Stomach smooth muscle (tissue), 2 donors: Measurements from ENCODE around the gene PREX1.

Experiments
- H3K27ac ChIP-seq: one replicate; pipeline ENCODE4 v1.7.0; 2013; ENCODE audit warnings: mild to moderate bottlenecking, low read length, inconsistent platforms
- H3K27me3 ChIP-seq, 2 donors: one replicate each; pipeline ENCODE4 v1.7.0; 2013; ENCODE audit warnings: low read length in 2 of 2; ENCODE audit not compliant: insufficient read depth in 2 of 2, control insufficient read depth in 1 of 2
- H3K36me3 ChIP-seq, 2 donors: one replicate each; pipeline ENCODE4 v1.7.0; 2013; ENCODE audit warnings: low read length in 2 of 2; ENCODE audit not compliant: control insufficient read depth in 2 of 2, insufficient read depth in 2 of 2
- H3K4me1 ChIP-seq: one replicate; pipeline ENCODE4 v1.7.0; 2013; ENCODE audit warnings: low read length; ENCODE audit not compliant: control insufficient read depth, insufficient read depth
- H3K4me3 ChIP-seq, 2 donors: one replicate each; pipeline ENCODE4 v1.7.0; 2013; ENCODE audit warnings: low read length in 2 of 2
- H3K9ac ChIP-seq, 2 donors: one replicate each; pipeline ENCODE4 v1.7.0; 2013; ENCODE audit warnings: low read length in 2 of 2, mild to moderate bottlenecking in 1 of 2
- H3K9me3 ChIP-seq, 2 donors: one replicate each; pipeline ENCODE4 v1.7.0; 2013; ENCODE audit warnings: low read length in 2 of 2; ENCODE audit not compliant: control insufficient read depth in 2 of 2
- donor health status: healthy.
- donor health status: Pancreatic carcinoma.

The PREX1 gene

GRCh38 chr20:48858075-48858790, 30.4 kb upstream of the PREX1 start:
- Histone ChIP-seq H3K4me1 (peaks cover 3% of the 10 kb centered on the region), H3K4me3 (no peak overlapping the region)

GRCh38 chr20:48856130-48856529, 28.3 kb upstream of the PREX1 start:
- Histone ChIP-seq H3K4me1 (peaks cover 3% of the 10 kb centered on the region), H3K36me3 (no peaks in the 10 kb centered on the region), H3K9me3 (no peaks in the 10 kb centered on the region), H3K27me3 (peaks cover 0 to 3% of the 10 kb centered on the region in 2 donors), H3K9ac (no peak overlapping the region), H3K27ac (no peak overlapping the region), H3K4me3 (no peak overlapping the region)

More at GRCh38 chr20:48858075-48858790, 30.4 kb upstream of the PREX1 start:
- Histone ChIP-seq H3K36me3 (no peaks in the 10 kb centered on the region), H3K27ac (no peak overlapping the region), H3K9ac (no peak overlapping the region), H3K9me3 (no peaks in the 10 kb centered on the region), H3K27me3 (peaks cover 0 to 3% of the 10 kb centered on the region in 2 donors)

GRCh38 chr20:48855046-48855445, 27.2 kb upstream of the PREX1 start:
- Histone ChIP-seq H3K4me3 (no peak overlapping the region), H3K4me1 (peaks cover 3% of the 10 kb centered on the region), H3K9ac (no peak overlapping the region), H3K27ac (no peak overlapping the region), H3K9me3 (no peaks in the 10 kb centered on the region), H3K36me3 (no peaks in the 10 kb centered on the region), H3K27me3 (peaks cover 0 to 6% of the 10 kb centered on the region in 2 donors)

GRCh38 chr20:48852609-48853008, 24.8 kb upstream of the PREX1 start:
- no peaks in the 10 kb centered on the region for H3K36me3 ChIP-seq
- no peak overlapping the region for H3K4me3 ChIP-seq
- H3K27me3 ChIP-seq: peaks cover 0 to 6% of the 10 kb centered on the region in 2 donors
- H3K9me3 ChIP-seq: no peaks in the 10 kb centered on the region
- no peak overlapping the region for H3K27ac ChIP-seq
- H3K4me1 ChIP-seq: peaks cover 3% of the 10 kb centered on the region
- no peak overlapping the region for H3K9ac ChIP-seq

- peaks cover 0 to 6% of the 10 kb centered on the region in 2 donors for H3K27me3 ChIP-seq
- H3K9ac ChIP-seq: no peak overlapping the region
- no peak overlapping the region for H3K4me3 ChIP-seq
- no peaks in the 10 kb centered on the region for H3K36me3 ChIP-seq
- H3K4me1 ChIP-seq: peaks cover 5% of the 10 kb centered on the region
- no peaks in the 10 kb centered on the region for H3K9me3 ChIP-seq
- no peak overlapping the region for H3K27ac ChIP-seq
Observed at GRCh38 chr20:48851579-48851978, 23.8 kb upstream of the PREX1 start.

GRCh38 chr20:48850977-48851299, 23.1 kb upstream of the PREX1 start:
- Histone ChIP-seq H3K27ac (no peak overlapping the region), H3K27me3 (peaks cover 0 to 6% of the 10 kb centered on the region in 2 donors), H3K9ac (no peak overlapping the region), H3K4me1 (peaks cover 5% of the 10 kb centered on the region), H3K36me3 (no peaks in the 10 kb centered on the region), H3K4me3 (no peak overlapping the region), H3K9me3 (no peaks in the 10 kb centered on the region)

GRCh38 chr20:48850257-48850976, 22.6 kb upstream of the PREX1 start:
- no peak overlapping the region for H3K9ac ChIP-seq
- no peak overlapping the region for H3K4me3 ChIP-seq
- no peaks in the 10 kb centered on the region for H3K36me3 ChIP-seq
- H3K4me1 ChIP-seq: peaks cover 5% of the 10 kb centered on the region
- H3K27ac ChIP-seq: no peak overlapping the region
- H3K27me3 ChIP-seq: peaks cover 0 to 6% of the 10 kb centered on the region in 2 donors
- H3K9me3 ChIP-seq: no peaks in the 10 kb centered on the region

GRCh38 chr20:48849779-48850178, 22.0 kb upstream of the PREX1 start:
- Histone ChIP-seq H3K27ac (no peak overlapping the region), H3K27me3 (peaks cover 0 to 6% of the 10 kb centered on the region in 2 donors), H3K9me3 (no peaks in the 10 kb centered on the region), H3K36me3 (no peaks in the 10 kb centered on the region), H3K4me3 (no peak overlapping the region), H3K9ac (no peak overlapping the region), H3K4me1 (peaks cover 5% of the 10 kb centered on the region)

- Histone ChIP-seq H3K36me3 (no peaks in the 10 kb centered on the region), H3K9ac (no peak overlapping the region), H3K27me3 (peaks cover 0 to 6% of the 10 kb centered on the region in 2 donors), H3K9me3 (no peaks in the 10 kb centered on the region), H3K4me3 (no peak overlapping the region), H3K4me1 (peaks cover 5% of the 10 kb centered on the region), H3K27ac (no peak overlapping the region)
Observed at GRCh38 chr20:48849299-48849698, 21.5 kb upstream of the PREX1 start.

- no peak overlapping the region for H3K4me3 ChIP-seq
- H3K9ac ChIP-seq: no peak overlapping the region
- no peaks in the 10 kb centered on the region for H3K36me3 ChIP-seq
- no peaks in the 10 kb centered on the region for H3K9me3 ChIP-seq
- H3K4me1 ChIP-seq: peaks cover 2% of the 10 kb centered on the region
- H3K27me3 ChIP-seq: peaks cover 0 to 3% of the 10 kb centered on the region in 2 donors
- no peak overlapping the region for H3K27ac ChIP-seq
Observed at GRCh38 chr20:48847498-48848205, 19.9 kb upstream of the PREX1 start.
